IPS-18c (cell line): ENCODE data around the gene SLC9A4.

Experiments used
- H3K4me3 ChIP-seq: 2 replicates; pipeline ENCODE4 v1.7.0; 2013; ENCODE audit warnings: low read depth, mild to moderate bottlenecking, low read length, moderate library complexity; ENCODE audit not compliant: insufficient read depth
- H3K9me3 ChIP-seq: one replicate; pipeline ENCODE4 v1.6.1; 2013; ENCODE audit warnings: mild to moderate bottlenecking, low read length, moderate library complexity; ENCODE audit not compliant: control insufficient read depth, insufficient read depth

SLC9A4 gene

DNA sequence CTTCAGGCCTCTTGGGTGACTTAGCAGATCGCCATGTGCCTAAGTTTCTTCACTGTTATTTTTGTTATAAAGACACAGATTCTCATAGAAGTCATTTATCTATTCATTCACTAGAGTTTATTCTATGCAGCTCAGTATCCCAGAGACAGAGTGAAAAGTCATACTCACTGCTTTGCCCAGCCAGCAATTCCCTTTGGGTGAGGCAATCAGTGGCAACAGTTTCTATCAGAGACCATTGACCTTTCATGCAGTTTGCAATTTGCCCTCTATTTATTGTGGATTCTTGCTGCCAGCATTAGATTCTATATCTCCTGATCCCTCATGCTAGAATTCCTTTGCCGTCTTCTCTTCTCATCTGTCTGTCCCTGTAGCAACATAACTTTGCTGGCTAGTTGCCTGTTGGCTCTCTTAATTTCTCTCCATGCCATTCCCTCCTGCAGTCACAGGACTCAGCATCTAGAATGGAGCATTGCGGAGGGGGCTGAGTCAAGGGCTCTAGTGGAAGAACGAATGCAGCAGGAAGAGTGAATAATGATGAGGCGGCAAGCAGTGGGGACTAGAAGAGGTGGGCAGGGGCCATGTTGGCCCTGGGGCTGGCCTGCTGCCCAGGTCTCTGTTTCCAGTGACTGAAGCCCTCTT is 12.2 kb downstream of the SLC9A4 start:
- no peaks in the 10 kb centered on the region for H3K9me3 ChIP-seq
- no peak overlapping the region for H3K4me3 ChIP-seq

- Histone ChIP-seq H3K9me3 (peaks cover 2% of the 10 kb centered on the region), H3K4me3 (no peak overlapping the region)
Measured at GRCh38 chr2:102486941-102487702, 14.1 kb downstream of the SLC9A4 start.

- Histone ChIP-seq H3K4me3 (no peak overlapping the region), H3K9me3 (peaks cover 2% of the 10 kb centered on the region)
Measured at GRCh38 chr2:102487761-102488462, 14.9 kb downstream of the SLC9A4 start.

GRCh38 chr2:102489646-102490045 is 16.6 kb downstream of the SLC9A4 start:
- H3K9me3 ChIP-seq = peaks cover 2% of the 10 kb centered on the region
- H3K4me3 ChIP-seq = no peak overlapping the region

GRCh38 chr2:102492006-102492405 is 19.0 kb downstream of the SLC9A4 start:
- H3K9me3 ChIP-seq = peaks cover 2% of the 10 kb centered on the region

GRCh38 chr2:102494570-102494969 is 21.5 kb downstream of the SLC9A4 start:
- H3K4me3 ChIP-seq = no peak overlapping the region
- peaks cover 2% of the 10 kb centered on the region for H3K9me3 ChIP-seq

More at GRCh38 chr2:102492006-102492405, 19.0 kb downstream of the SLC9A4 start:
- H3K4me3 ChIP-seq = no peak overlapping the region

DNA sequence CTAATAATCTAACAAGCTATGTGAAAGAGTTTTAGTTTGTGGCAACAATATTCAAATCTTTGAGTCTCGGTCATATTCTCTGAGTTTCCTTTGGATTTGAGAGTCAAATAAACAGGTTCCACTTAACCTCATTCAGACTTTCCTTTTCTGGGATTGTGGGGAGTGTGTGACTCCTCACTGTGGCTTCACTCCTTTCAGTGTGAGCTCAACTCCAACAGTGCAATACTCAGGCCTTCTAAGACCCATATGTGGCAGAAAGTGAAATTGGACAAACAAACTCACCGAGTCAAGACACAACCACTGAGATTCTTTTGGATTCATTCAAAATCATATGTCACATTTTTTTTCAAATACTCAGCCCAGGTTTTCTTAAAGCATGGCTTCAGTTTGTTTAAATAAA is 25.4 kb downstream of the SLC9A4 start:
- no peak overlapping the region for H3K4me3 ChIP-seq
- no peaks in the 10 kb centered on the region for H3K9me3 ChIP-seq

DNA sequence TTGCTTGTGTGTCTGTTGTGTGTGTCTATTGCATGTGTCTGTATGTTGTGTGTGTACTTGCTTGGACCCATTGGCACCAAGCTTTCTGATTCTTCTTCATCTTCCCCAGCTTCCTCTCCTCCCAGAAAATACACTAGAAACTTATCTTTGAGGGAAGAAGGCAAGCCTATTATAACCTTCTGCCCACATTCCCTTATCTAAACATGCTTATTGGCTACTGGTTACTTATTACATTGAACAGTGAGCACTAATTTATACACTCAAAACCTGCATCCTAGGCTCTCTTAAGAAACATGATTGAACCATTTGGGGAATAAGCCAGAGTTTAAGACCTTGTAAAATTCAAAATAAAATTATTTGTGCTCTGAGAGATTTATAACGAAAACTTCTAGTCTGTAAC is 26.5 kb downstream of the SLC9A4 start:
- Histone ChIP-seq H3K9me3 (no peaks in the 10 kb centered on the region), H3K4me3 (no peak overlapping the region)

DNA sequence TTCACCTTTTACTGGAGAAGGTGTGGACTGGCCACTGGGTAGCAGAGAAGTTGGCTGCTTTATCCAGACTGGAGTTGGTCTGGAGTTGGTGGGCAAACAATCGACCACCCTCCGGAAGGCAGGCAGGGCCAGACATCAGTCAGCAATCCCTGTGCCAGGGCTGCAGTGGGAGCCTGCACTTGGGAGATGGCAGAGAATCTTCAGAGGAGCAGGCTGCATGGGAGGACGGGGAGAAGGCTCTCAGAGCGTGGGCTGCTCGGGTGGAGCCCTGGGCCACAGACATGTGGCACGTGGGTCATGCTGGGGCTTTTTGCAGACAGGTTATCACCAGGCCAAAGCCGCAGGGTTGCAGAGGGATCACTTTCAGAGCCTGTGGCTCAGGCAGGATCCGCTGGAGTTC is 29.6 kb downstream of the SLC9A4 start:
- H3K4me3 ChIP-seq = no peak overlapping the region
- no peaks in the 10 kb centered on the region for H3K9me3 ChIP-seq

DNA sequence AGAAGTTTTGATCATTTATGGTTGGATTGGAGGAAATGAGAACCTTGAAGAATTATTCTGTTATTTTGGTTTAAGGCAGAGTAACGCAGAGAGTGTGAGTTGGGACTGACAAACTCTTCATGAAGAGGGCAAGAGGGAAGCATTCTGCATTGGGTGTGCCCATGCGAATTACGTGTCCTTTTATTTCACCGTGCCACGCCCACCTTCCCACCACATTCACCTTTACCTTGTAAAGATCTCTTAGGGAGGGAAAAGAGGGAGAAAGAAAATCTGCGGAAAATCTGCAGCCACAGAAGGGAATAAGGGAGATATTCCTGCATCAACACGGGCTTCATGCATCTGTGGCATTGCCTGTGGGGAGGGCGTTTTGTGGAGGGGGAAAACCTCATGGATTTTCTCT is 31.8 kb downstream of the SLC9A4 start:
- no peak overlapping the region for H3K4me3 ChIP-seq
- no peaks in the 10 kb centered on the region for H3K9me3 ChIP-seq

GRCh38 chr2:102505290-102505689 is 32.3 kb downstream of the SLC9A4 start:
- no peaks in the 10 kb centered on the region for H3K9me3 ChIP-seq
- H3K4me3 ChIP-seq = no peak overlapping the region

DNA sequence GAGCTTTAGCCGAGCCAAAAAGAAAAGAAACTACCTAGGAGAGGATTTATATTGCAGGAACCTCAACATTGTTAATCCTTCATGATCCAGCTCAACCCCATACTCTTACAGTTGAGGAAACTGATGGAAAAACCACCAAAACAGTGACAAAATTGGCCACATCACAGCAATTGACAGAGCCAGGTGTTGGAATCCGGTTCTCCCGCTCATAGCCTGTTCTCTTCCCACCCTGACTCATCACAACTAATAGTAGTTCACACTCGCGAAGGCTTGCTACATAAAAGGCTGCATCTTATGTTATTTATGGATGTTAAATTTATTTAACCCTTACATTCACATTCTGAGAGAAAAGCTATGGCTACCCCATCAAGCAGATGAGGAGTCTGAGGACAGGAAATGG is 33.7 kb downstream of the SLC9A4 start:
- Histone ChIP-seq H3K4me3 (no peak overlapping the region), H3K9me3 (no peaks in the 10 kb centered on the region)

DNA sequence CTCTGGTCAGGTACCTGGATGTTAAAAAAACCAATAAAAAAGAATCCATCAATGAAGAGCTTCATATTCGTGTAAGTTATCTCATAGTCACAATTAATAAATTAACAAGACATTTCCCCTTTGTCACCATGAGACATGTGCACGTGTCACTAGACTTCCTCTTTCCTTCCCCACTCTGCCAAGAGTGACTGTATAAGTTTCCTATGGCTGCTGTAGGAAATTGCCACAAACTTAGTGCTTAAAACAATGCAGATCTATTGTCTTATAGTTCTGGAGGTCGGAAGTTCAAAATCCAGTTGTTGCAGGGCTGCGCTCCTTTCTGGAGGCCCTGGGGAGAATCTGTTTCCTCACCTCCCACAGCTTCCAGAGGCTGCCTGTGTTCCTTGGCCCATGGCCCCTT is 35.8 kb downstream of the SLC9A4 start:
- no peak overlapping the region for H3K4me3 ChIP-seq
- no peaks in the 10 kb centered on the region for H3K9me3 ChIP-seq

DNA sequence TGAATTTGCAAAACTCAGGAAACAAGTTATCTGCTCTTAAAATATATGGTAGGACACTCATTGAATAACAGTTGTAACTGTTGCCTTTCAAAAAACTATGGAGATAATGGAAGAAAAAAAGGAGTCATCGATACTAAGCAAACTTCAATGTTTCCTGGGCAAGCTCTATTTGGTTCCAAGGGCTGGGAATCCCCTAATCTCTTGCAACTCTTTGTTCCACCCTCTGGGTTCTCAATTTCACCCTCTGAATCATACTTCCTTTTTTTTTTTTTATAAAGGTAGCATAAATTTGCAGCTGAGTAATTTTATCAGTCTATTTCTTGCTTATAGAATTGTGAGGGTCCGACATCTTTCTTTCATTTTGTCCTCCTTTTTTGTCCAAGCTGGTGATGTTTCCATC is 36.7 kb downstream of the SLC9A4 start:
- no peak overlapping the region for H3K4me3 ChIP-seq

DNA sequence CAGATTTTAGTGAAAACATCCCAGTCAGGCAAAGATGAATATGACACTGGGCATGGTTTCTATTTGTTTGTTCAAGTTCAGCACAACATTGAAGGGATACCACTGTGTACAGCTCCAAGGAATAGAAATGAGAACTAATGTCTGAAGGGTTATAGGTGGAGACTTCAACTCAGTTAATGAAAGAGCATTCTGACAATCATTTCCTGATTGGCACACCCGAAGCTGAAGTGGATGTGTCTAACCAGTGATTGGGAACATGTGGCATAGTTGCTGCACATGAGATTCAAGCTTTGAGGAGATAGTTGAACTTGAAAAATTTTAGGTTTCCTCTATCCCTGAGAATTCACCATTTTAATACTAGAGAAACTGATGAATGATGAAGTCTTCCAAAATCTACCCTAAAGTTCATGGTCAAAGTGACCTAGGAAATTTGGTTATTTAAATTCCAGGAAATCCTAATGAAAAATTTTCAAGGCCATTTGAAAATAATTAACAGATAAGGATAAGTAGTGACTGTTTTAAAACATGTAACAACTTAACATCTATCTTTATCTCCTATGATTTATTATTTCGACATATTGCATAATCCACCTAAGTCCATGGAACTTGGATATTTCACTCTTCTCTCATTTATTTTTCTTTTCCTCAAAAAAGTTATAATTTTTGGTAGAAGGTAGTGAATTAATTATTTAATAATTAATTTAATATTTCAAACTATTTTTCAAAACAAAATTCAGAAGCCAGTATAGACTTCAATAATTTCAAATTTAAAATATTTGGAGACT is 38.0 kb downstream of the SLC9A4 start:
- H3K4me3 ChIP-seq = no peak overlapping the region
- no peaks in the 10 kb centered on the region for H3K9me3 ChIP-seq

More for the DNA sequence above, 36.7 kb downstream of the SLC9A4 start:
- H3K9me3 ChIP-seq = no peaks in the 10 kb centered on the region

DNA sequence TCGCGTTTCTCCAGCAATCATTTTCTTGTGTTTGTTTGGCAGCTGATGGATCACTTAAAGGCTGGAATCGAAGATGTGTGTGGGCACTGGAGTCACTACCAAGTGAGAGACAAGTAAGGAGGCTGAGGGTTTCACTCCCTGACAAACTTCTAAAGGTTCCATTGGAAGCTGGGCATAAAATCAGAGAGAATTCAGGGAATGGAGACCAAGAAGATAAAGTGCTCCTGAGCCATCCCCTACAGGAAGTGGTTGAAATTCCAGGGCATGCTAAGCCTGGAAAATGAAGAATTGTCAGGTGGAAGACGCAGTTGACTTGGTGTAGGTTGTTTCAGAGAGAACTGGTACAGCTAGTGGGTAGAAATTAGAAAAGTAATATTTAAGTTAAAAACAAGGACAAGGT is 39.1 kb downstream of the SLC9A4 start:
- Histone ChIP-seq H3K4me3 (no peak overlapping the region), H3K9me3 (no peaks in the 10 kb centered on the region)

DNA sequence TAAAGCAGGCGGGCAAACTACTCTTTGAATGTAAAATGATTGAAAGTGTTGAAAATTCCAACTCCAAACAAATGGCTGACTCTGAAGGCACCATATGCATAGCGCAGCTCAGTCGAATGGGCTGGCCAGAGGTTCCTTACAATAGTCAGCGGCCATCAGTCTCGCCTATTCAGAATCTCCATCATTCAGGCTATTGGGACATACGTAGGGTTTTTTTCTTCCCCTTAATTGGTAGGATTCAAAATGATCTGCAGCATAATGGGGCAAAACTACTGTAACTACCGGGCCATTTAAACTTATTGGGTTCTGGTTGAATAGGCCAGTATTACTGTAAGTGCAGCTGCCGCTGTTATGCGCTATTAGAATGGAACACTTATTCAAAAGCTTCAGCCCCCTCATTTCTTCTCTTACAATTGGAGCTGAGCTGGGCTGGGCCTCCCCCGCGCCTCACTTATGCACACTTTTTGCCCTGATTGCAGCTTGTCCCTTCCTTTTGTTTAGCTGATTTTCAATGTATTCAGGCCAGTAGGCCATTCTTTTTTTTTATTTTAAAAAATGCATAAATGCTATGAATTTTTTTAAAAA is 40.4 kb downstream of the SLC9A4 start:
- Histone ChIP-seq H3K9me3 (no peaks in the 10 kb centered on the region), H3K4me3 (no peak overlapping the region)
